Measurements from ENCODE around the gene TGFBRAP1. TPM values are rescaled to one million over a fixed set of nuclear protein-coding genes. Genes with fewer than 3 reads are reported as not detected.
A peak's percentile ranks its signal among the peaks of the same experiment; 100 is the strongest.

TGFBRAP1 gene
- total RNA-seq, 1 donor: 17.7 TPM

DNA sequence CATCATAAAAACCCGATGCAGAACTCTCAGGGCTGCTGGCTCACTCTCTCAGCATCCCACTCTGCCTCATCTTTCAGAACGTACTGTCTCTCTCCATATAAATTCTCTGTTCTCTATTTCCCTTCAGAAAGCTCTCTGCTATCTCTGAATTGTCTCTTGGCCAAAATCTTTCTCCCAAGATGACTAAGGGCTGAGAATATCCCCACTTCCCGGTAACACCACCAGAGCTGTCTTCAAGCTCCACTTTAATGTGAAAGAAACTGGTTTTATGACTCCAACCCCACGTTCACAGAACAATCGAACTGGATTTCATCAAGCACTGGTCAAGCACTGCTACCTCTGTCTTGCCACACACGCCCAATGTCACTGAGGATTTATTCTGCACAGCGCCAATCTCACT is 22.4 kb downstream of the TGFBRAP1 start:
- DNase-seq (ENCODE audit: low read depth): no peak
- no peak overlapping the region for H3K4me3 ChIP-seq (ENCODE audit: low read depth, low read length)
- TF ChIP-seq CTCF (IDR thresholded peaks at IDR 0.05; ENCODE audit: insufficient read depth, low read length): no peak

DNA sequence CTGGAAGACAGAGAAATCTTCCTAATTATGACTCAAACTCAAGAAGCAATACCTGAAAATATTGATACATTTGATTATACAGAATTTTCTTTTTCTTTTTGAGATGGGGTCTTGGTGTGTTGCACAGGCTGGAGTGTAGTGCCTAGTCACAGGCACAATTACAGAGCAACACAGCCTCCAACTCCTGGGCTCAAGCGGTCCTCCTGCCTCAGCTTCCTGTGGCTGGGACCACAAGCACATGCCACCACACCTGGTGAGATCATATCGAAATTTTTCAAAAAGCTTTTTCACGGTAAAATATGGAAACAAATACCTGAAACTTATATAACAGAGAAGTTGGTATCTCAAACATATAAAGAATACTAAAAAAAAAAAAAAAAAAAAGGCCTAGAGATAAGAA is 27.9 kb downstream of the TGFBRAP1 start:
- TF ChIP-seq CTCF (IDR thresholded peaks at IDR 0.05; ENCODE audit: insufficient read depth, low read length): no peak
- no peak overlapping the region for H3K4me3 ChIP-seq (ENCODE audit: low read depth, low read length)
- no peak for DNase-seq (ENCODE audit: low read depth)

GRCh38 chr2:105299290-105299689 is 30.2 kb downstream of the TGFBRAP1 start:
- peak; percentile 16 for TF ChIP-seq CTCF (IDR thresholded peaks at IDR 0.05; ENCODE audit: insufficient read depth, low read length)
- DNase-seq (ENCODE audit: low read depth): no peak
- H3K4me3 ChIP-seq (ENCODE audit: low read depth, low read length): no peak overlapping the region

DNA sequence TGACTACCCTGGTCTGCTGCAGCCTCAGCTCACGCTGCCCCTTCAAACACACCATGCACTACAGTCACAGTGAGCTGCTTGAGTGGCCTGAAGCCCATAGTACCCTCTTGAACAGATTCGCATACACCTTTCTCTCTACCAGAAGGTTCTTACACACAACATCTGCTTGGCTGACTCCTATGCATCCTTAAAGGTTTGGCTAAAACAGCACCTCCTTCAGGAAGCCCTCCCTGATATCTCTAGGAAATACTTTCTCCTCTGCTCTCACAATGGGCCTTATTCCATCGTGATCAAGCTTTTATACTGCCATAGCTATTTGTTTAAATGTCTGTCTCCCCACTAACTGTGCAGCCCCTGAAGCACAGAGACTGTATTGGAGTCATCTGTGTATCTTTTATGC is 31.5 kb downstream of the TGFBRAP1 start:
- DNase-seq (ENCODE audit: low read depth): no peak
- no peak for TF ChIP-seq CTCF (IDR thresholded peaks at IDR 0.05; ENCODE audit: insufficient read depth, low read length)
- H3K4me3 ChIP-seq (ENCODE audit: low read depth, low read length): no peak overlapping the region

GRCh38 chr2:105297216-105297615 is 32.3 kb downstream of the TGFBRAP1 start:
- H3K4me3 ChIP-seq (ENCODE audit: low read depth, low read length): no peak overlapping the region
- no peak for TF ChIP-seq CTCF (IDR thresholded peaks at IDR 0.05; ENCODE audit: insufficient read depth, low read length)
- DNase-seq (ENCODE audit: low read depth): no peak

GRCh38 chr2:105296017-105296611 is 33.4 kb downstream of the TGFBRAP1 start:
- no peak for DNase-seq (ENCODE audit: low read depth)
- TF ChIP-seq CTCF (IDR thresholded peaks at IDR 0.05; ENCODE audit: insufficient read depth, low read length): no peak
- no peak overlapping the region for H3K4me3 ChIP-seq (ENCODE audit: low read depth, low read length)

All from fibroblast of the aortic adventitia (primary cell).